22Rv1 (cell line): ENCODE results near the gene TNFSF15.

Experiments
- H3K27ac ChIP-seq: fragments of 450-650 bp; 2 replicates; pipeline ENCODE4 v1.5.1; 2017
- ZFX ChIP-seq: fragments of 450-650 bp; IDR thresholded peaks from 2 replicates; pipeline ENCODE4 v1.6.1; 2017; ENCODE audit warnings: antibody characterized with exemption, borderline replicate concordance
- TF ChIP-seq, protein P1 (sequence below): fragments of 450-650 bp; IDR thresholded peaks from 2 replicates; pipeline ENCODE4 v1.5.1; 2017; ENCODE audit warnings: mild to moderate bottlenecking

The TNFSF15 gene

DNA sequence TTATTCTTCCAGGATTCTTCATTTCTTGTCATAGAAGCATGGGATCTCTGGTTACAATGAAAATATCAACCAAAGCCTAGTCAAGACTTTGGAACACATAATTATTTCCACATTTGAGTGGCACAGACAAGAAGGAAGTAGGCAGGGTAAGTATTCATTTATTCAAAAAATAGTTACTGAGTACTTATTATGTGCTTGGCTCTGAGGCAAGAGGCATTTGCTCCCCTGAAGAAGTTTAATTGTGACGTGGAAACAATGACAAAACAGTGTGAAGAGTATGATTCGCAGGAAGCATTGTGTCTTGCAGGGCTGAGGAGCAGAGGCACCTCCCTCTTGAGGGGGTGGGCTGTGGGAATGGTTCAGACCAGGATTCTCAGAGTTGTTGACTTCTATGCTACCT is 45.0 kb upstream of the TNFSF15 start:
- TF ChIP-seq ZFX = no peak
- TF ChIP-seq, protein P1, sequence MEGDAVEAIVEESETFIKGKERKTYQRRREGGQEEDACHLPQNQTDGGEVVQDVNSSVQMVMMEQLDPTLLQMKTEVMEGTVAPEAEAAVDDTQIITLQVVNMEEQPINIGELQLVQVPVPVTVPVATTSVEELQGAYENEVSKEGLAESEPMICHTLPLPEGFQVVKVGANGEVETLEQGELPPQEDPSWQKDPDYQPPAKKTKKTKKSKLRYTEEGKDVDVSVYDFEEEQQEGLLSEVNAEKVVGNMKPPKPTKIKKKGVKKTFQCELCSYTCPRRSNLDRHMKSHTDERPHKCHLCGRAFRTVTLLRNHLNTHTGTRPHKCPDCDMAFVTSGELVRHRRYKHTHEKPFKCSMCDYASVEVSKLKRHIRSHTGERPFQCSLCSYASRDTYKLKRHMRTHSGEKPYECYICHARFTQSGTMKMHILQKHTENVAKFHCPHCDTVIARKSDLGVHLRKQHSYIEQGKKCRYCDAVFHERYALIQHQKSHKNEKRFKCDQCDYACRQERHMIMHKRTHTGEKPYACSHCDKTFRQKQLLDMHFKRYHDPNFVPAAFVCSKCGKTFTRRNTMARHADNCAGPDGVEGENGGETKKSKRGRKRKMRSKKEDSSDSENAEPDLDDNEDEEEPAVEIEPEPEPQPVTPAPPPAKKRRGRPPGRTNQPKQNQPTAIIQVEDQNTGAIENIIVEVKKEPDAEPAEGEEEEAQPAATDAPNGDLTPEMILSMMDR = no peak
- H3K27ac ChIP-seq = no peak overlapping the region

DNA sequence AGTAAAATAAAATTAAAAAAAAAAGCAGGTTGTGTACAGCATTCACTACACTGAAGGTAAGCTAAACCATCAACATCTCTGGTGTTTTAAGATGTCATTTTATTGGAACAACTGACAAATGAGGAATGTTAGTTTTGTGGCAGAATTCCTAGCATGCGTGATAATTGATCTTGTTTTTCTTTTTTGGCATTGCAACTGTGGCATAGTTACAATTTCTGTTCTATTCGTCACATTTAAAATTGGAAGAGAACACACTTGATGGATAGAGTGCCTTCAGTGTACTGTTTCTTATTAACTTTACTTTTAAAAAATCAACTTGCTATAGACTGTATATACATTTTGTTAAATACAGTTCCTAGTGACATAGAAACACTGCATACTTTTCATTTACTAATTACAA is 43.6 kb upstream of the TNFSF15 start:
- TF ChIP-seq ZFX = no peak
- TF ChIP-seq, protein P1 = no peak
- no peak overlapping the region for H3K27ac ChIP-seq

DNA sequence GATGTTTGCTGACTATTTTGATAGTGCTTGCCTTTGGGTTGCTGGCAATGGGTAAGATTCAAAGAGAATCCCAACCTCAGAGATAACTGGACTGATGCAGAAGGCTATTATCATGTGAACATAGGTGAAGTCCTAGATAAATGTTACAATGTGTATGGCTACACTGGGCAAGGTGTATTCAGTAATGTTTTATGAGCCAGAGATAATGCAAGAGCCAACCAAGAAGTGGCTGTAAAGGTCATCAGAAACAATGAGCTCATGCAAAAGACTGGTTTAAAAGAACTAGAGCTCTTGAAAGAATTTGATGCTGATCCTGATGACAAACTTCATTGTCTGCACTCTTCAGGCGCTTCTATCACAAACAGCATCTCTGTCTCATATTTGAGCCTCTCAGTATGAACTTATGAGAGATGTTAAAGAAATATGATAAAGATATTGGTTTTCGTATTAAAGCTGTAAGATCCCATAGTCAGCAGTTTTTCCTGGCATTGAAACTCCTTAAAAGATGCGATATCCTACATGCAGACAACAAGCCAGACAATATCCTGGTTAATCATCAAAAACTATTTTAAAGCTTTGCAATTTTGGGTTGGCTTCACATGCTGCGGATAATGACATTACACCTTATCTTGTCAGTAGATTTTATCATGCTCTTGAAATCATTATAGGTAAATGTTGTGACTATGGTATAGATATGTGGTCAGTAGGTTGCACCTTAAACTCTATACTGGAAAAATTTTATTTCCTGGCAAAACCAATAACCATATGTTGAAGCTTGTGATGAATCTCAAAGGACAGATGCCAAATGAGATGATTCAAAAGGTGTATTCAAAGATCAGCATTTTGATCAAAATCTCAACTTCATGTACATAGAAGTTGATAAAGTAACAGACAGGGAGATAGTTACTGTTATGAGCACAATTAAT is 41.9 kb upstream of the TNFSF15 start:
- no peak overlapping the region for H3K27ac ChIP-seq
- TF ChIP-seq ZFX = no peak
- TF ChIP-seq, protein P1 = no peak

DNA sequence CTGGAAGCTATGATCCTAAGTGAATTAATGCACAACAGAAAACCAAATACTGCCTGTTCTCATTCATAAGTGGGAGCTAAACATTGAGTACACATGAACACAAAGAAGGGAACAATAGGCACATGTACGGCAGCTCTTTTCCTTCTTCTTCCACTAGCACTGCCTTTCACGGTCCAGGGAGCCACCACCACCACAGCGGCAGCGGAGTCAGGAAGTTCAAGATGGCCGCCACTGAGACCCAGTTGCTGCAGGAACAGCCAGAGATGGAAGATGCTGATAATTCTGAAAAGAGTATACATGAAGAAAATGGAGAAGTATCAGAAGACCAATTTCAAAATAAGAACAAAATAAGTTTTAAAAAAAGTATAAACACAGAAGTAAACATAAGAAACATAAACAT is 39.5 kb upstream of the TNFSF15 start:
- no peak for TF ChIP-seq ZFX
- TF ChIP-seq, protein P1 = no peak

DNA sequence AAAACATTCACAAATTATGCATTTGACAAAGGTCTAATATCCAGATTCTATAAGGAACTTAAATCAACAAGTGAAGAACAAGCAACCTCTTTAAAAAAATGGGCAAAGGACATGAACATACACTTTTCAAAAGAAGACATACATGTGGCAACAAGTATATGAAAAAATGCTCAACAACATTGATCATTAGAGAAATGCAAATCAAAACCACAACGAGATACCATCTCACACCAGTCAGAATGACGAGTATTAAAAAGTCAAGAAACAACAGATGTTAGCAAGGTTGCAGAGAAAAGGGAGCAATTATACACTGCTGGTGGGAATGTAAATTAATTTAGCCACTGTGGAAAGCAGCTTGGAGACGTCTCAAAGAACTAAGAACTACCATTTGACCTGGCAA is 38.9 kb upstream of the TNFSF15 start:
- no peak overlapping the region for H3K27ac ChIP-seq
- no peak for TF ChIP-seq ZFX
- TF ChIP-seq, protein P1 = no peak

More for the DNA sequence above, 39.5 kb upstream of the TNFSF15 start:
- no peak overlapping the region for H3K27ac ChIP-seq

DNA sequence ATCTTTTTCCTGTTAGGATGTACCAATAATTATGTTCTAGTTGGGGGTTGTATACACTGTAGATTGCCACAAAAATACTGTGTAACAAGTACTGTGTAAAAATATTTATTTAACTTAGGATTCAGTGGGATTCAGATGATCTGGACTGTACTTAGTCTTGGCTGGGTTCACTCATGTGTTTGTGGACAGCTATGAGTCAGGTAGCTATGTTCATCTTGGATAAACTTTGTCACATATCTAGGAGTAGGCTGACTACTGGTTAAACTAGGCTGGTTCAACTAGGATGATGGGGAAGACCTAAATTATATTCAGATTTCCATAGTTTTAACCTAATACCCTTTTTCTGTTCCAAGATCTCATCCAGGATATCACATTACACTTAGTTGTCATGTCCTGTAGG is 32.1 kb upstream of the TNFSF15 start:
- TF ChIP-seq ZFX = no peak
- TF ChIP-seq, protein P1 = no peak
- no peak overlapping the region for H3K27ac ChIP-seq

DNA sequence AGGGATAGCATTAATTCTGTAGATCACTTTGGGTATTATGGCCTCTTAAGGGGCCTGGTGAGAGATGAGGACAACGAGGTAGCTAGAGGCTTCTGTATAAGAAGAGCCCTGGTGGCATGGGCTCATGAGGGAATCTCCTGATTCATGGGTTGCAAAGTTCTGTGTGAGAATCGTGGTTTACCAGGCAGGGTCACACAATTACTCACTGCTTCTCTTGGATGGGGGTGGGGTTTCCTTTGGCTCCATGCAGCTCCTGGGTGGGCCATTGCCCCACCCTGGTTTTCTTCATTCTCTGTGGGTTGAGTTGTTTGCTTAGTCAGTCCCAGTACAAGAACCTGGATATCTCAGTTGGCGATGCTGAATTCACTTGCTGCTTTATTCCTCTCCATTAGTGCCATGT is 30.9 kb upstream of the TNFSF15 start:
- no peak for TF ChIP-seq ZFX
- TF ChIP-seq, protein P1 = no peak
- no peak overlapping the region for H3K27ac ChIP-seq
